LHCN-M2 (cell line): ENCODE data around the gene SYNJ1. TPM values are rescaled to one million over a fixed set of nuclear protein-coding genes. Genes with fewer than 3 reads are reported as not detected.
"Not testable (repeated sequence)": the region's sequence is repeated elsewhere in the genome, so short reads cannot be mapped to it uniquely, and the experiment has no call there.

ENCODE experiments used
- DNase-seq: peaks from one replicate; pipeline ENCODE4 v3.0.0-alpha.2; 2012; ENCODE audit warnings: low read depth
- total RNA-seq: library from RNA; depleted of rRNA; stranded (reverse); fragments of >200 nt; gene quantifications from 2 replicates; pipeline ENCODE4 v1.2.3, GENCODE V29; 2014

The SYNJ1 gene
- total RNA-seq, 1 experiment from 2014 or later, result 7.9 TPM

DNA sequence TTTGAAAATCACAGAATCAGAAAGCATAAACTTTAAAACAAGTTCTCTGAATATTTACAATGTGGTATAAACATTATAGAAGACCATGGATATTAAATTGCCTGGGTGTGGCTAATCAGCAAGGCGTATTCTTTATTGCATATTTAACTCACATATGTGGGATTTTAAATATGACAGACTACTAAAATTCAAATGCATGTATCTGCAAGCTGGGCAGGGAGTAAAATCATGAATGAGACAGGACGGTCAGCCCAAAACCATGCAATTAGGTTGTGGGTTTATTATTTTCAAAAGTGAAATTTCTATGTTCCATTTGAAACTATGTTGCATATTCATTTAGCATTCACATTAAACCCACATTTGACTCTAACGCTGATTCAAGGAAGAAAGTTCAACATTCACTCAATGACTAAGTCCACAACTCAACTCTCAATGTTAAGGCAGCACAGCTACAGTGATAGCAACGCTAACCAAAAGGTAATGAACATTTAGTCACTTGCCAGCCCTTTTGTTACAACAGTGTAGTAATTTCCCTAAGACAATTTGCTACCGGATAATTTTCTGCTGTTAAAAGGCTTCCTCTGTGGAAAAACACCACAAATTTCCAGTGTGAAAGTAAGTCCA is 6.3 kb upstream of the SYNJ1 start:
- no peak for DNase-seq

DNA sequence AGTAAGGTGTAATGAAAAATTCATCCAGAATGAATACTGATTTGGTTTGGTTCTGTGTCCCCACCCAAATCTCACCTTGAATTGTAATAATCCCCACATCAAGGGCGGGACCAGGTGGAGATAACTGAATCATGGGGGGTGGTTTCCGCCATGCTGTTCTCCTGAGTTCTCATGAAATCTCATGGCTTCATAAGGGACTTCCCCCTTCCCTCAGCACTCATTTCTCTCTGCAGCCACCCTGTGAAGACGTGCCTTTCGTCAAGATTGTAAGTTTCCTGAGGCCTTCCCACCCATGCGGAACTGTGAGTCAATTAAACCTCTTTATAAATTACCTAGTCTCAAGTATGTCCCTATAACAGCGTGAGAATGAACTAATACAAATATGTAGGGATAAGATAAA is 5.5 kb upstream of the SYNJ1 start:
- no peak for DNase-seq

DNA sequence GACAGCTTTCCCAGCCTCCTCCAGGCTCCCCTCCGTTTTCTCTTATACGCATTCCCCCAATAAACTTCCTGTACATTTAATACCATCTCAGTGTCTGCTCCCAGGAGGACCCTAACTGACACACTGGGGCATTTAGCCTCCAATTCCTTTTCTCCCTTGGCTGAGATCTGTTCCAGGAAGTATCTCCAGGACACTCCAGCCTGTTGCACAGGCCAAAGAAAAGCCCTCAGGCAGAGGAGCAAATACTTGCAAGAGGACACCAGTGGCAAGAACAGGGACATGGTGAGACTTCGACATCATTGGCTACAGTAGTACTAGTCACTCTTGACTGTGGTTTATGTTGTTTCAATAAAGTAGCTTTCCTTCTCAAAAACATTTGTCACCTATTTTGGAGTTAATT is 4.7 kb upstream of the SYNJ1 start:
- no peak for DNase-seq

DNA sequence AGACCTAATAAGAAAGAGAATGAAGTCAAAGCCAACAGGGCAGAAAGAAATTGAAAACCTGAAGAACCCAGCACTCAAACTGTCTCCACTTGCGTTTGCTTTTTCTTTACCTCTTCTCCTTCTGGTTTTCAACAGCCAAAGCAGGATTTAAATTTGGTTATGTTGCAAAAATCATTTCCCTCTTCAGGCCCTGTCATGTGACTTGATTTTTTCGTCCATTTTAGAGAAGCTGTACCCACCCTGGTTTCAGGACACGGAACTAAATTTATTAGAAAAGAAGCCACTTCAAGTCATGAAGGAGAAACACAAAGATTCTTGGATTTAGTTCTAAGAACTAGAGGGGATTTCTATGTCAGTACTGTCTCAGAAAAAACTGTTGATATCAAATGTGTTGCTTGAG is 1.0 kb upstream of the SYNJ1 start:
- DNase-seq, result no peak

DNA sequence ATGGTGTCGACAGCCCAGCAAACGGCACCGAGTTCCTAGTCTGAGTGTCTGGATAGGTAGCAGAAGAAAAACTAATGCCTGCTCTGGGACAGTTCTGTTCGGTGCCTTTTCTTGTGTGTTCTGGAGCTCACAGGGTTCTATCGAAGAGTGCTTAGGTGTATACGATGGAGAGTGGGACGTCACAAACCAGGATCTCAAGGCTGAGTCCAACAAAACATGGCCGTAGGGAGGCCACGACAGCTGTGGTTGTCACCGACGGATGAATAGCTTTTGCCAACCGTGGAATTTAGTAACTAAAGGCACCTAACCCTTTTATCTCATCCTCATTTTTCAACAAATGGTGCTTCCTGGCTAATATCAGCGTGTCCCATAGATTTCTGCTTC is 635 bp upstream of the SYNJ1 start:
- no peak for DNase-seq

DNA sequence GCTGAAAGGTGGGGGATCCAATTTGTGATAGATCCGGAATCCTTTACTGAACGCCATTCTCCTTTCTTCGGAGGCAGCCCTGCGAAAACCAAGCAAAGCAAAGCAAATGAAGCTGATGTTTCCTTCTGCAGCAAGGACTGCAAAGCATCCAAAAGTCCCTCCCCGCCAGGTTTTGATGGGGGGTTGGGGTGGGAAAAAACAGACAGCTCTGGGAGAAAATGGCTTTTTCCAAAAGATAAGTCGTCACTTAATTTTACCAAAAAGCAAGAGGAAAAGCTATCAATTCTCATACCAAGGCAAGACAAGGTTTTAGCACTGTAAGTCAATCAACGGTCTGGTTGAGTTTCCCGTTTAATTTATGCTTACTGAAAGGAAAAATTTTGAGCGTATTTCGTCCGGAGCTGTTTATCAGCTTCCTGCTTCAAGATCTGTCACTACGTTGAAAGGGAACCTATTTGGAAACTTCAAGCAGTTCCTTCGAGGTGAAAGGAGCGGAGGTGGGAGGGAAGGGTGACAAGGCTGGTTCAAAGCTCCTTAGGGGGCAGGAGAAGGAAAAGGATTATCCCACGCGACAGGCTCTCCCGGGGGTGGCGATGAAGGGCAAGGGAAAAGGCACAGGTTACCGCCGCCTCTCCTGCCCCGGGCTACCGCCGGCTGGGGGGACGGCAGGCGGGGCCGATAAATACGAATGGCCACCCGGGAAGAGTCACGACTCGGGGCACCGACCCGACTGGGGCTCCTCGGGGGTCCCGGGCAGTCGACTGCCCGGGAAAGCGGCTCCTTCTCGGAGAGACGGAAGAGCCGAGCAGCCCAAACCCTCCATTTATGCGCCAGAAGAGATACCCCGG is 750 bp downstream of the SYNJ1 start:
- DNase-seq, result peak; percentile 31

DNA sequence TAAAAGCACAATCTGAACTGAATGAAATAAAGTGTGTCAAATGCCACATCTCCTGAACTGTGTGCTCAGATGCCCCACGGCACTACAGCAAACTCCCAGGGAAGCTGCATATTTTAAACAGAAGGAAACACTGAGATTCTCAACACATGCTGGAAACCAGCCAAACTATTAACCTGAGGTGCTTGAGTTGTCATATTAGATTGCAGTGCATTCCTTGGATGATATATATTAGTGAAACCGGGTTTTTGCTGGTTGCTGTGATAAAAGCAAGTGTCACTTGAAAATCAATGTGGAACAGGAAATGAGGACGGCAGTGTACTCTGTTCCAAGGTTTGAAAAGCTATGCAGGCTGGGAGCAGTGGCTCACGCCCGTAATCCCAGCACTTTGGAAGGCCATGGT is 8.7 kb downstream of the SYNJ1 start:
- DNase-seq, result no peak

DNA sequence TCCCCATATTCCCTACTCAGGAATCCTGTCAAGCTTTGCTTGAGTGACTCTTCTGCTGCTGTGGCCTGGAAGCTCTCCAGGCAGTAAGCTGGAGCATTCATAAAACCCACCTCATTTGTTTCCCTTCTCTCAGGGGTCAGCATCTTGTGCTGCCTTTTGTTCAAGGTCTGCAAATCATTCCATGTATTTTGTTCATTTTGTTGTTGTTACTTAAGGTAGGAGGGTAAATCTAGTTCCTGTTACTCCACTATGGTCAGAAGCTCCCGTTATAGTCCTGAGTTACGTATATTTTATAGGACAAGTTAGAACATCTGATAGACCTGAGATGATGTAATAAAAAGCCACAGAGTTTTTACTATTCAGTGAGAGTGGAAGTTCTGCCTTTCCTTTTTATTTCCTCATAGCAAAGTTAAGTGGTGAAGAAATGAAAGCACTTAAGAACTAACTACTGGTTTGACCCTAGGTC is 9.9 kb downstream of the SYNJ1 start:
- DNase-seq, result no peak

DNA sequence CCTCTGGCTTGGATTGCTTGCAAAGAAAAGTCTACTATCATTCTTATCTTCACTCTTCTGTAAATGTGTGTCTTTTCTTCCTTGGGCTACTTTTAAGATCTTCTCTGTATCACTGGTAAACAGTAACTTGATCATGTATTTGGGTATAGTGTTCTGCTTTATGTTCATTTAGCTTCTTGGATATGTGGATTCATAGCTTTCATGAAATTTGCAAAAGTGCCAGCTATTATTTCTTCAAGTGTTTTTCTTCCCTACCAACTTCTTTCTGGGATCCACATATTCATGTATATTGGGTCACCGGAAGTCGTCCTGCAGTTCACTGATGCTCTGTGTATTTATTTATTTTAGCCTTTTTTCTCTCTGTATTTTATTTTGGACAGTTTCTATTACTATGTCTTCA is 11.3 kb downstream of the SYNJ1 start:
- no peak for DNase-seq

DNA sequence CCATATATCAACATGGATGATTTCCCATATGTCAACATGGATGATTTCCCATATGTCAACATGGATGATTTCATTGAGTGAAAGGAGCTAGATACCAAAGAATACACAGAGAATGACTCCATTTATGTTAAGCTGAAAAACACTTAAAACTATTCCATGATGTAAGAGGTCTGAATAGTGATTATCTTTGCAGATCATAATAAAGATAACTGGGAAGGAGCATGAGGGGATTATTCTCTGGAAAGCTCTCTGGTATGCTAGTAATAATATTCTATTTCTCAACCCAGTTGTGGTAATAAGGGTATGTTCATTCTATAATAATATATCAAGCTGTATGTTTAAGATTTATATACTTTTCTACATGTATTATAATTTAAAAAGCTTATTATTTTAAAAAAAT is 14.1 kb downstream of the SYNJ1 start:
- DNase-seq, result no peak

DNA sequence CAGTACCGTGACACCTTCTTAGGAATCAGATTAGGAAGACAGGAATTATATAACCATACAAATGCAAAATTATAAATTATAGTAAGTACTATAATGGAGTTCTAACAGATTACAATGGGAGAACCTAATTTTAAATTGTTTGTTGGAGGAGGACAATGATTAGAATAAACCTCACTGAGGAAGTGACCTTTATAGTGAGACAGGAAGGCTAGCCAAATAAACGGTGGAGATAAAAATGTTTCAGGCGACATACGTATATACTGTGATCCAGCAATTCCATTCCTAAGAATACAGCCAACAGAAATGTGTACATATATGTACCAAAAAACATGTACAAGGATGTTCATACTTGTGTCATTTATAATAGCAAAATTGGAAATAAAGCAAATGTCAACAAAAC is 15.2 kb downstream of the SYNJ1 start:
- DNase-seq, result no peak

DNA sequence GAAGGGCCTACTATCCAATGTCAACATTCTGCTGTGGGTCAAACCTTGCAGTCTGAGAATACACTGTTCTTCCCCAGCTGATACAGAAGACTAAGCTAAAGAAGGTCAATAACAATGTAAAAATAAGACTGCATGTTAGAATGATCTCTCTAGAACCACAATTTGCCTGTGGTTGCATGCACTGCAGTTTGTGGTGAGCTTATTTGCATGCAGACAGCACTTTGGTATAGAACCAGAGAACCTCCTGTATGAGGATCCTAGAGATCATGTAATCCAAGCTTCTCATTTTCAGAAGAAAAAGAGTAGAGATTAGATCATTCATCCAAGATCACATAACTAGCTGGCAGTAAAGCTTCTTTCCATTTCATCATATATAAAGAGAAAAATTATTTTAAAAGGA is 15.8 kb downstream of the SYNJ1 start:
- DNase-seq, result no peak

DNA sequence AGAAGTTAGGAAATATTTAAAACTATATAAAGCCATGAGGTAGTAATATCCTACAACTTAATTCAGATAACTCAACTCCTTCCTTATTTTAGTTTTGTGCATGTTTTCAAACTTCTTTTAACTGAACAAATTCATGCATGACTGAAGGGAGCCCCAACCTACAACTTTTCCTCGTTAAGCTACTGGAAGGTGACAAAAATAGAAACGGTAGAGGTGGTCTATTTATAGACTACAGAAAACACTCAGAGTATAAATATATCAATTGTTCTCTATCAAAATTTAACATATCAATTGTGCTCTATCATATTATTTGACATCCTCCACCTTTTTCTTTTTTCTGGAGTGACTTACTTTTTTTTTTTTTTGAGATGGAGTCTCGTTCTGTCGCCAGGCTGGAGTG is 16.8 kb downstream of the SYNJ1 start:
- DNase-seq, result no peak

DNA sequence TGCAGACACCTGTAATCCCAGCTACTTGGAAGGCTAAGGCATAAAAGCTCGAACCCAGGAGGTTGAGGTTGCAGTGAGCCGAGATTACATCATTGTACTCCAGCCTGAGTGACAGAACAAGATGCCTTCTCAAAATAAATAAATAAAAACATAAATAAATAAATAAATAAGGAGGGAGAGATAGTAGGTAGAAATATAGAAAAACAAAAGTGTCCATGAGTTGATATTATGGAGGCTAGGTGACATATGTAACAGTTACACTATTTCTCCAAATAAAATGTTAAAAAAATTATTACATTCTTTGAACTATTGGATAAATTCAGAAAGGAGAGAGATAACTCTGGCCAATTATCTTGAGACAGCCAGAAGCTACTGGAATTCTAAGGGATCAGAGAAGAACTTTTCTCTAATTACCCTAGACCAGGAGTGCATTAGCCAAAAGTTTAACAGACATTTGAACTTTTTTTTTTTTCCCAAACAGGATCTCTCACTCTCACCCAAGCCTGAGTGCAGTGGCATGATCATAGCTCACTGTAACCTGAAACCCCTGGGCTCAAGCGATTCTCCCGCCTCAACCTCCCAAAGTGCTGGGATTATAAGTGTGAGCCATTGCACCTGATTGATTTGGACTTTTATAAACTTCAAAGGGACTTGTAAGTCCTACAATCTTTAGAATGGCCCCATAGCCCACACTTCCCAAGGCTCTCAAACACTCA is 17.6 kb downstream of the SYNJ1 start:
- no peak for DNase-seq

DNA sequence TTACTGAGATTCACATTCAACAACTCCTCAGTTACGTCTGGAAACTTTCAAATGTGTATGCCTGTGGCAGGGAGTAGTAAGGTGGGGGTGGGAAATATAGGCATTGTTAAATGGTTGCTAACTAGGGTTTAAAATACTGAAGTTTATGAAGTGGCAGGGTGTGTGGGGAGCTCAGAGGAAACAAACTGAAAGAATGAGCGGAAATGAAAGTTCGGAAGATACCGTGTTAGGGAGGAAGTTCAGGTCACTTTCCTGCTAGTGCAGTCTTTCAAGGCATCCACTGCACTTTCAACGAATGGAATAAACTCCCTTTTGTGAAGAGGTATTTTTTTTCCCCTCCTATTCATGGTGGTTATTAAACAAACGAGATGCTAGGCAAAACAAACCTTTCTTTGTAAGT is 19.7 kb downstream of the SYNJ1 start:
- DNase-seq, result no peak

DNA sequence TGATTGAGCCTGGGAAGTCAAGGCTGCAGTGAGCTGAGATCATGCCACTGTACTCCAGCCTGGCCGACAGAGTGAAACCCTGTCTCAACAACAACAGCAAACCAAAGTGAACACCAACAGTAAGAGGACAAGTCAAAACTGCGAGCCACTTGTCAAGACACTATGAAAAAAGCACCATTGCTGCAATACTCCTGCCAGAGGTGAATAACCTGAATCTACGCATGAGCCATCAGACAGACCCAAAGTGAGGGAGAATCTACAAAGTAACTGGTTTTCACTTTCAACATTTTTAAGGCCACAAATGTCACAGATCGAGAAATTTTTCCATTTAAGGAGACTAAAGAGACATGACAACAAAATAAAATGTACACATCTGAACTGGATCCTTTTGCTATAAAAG is 21.9 kb downstream of the SYNJ1 start:
- no peak for DNase-seq

DNA sequence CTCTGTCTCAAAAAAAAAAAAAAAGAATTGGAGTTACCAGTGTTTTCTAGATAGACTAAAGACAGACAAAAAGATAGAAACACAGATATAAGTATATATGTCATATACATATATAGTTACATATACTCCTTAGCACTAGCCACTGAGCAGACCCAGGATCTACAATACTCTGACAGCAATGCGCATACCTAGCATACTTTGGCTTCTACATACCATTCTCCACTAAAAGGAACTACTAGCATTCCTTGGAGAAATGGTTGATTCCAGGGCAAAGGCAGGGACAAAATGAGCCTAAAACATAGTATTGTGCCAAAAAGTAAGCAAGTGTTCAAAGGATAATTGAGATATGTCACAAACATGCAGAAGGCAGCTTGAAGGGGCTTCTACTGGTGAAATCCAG is 22.7 kb downstream of the SYNJ1 start:
- DNase-seq, result no peak

DNA sequence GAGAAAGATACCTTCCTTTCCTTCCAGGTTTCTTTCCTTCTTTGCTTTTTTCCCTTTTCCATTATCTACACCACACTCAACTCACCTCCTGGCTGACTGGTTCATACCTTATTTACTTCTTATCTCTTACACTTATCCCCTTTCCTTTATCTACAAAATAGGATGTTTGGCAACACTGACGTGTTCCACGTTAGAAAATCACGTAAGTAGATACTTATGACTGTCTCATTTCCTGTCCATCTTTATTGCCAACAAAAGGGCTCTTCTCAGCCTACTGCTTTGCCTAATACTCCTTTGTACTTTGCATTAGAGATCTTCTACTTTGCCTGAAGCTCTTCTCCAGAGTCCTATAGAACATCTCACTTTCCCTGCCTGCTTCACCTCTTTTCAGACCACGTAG is 25.1 kb downstream of the SYNJ1 start:
- DNase-seq, result peak; percentile 7

DNA sequence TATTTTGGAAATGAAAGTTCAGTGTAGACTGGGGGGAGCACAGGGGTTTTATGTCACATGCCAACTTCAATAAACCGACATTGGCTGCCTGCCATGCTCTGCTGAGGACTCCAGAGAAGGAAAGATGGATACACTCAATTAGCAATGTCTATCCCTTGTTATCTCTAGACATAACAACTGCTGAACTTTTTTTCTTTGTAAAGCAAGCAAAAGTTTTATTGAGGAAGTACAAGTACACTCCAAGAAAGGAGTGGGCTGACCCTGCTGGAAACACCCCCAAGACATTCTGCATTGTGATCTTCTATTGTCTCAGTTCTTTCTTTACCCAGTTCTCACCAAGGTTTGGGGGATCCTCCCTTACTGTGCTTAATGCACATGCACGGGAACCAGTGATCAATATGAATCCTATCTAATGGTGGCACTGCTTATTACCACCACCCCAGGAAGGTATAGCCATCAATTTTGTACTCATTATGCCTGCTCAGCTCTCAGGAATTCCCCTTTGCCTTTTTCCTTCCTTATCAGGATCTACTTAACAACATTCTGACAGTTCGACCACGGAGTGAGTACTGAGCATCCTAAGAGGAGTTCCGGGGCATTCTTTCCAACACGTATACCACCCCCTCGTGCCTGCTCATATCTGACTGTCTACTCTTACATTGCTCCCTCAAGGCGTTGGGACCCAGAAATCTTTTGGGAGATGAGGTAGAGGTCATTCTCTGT is 28.7 kb downstream of the SYNJ1 start:
- DNase-seq, result no peak

DNA sequence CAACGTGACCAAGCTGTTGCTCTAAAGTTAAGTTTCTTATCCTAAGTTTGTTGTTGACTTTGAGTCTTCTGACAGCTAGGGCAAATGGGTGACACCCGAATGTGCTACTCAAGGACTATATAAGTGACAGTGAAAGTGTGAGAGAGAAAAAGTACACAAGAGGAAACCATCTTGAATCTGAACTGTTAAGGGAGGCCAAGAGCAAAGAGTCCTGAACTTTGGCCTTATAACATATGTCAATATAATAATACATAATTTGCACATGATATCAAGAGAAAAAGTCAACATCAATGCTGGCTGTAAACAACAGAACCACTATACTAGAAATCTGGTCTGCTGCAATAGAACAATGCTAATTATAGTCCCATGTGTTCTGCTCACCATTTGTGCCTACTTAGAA is 29.5 kb downstream of the SYNJ1 start:
- no peak for DNase-seq

DNA sequence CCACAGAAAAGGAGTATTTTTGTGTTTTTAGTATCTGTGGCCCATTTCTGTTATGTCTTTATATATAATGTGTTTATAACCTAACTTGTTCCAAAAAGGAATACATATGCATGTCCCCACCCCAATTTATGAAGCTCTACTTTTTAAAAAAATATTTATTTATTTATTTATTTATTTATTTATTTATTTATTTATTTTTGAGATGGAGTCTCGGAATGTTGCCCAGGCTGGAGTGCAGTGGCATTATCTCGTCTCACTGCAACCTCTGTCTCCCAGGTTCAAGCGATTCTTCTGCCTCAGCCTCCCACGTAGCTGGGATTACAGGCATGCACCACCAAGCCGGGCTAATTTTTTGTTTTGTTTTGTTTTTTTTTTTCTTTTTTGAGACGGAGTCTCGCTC is 32.3 kb downstream of the SYNJ1 start:
- not testable (repeated sequence) for DNase-seq

DNA sequence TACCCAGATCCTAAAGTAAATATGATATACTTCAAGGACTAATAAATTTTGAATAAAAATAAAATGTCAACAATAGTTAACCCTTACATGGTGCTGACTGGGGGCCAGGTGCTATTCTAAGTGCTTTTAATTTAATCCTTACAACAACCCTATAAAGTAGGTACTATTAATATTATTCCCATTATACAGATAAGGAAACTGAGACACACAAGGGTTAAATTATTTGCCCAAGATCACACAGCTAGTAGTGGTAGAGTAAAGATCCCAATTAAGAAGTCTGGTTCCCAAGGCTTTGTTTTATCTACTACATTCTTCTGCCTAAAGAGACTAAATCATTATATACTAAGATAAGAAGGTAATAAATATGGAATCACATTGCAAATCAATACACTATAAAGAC is 34.2 kb downstream of the SYNJ1 start:
- no peak for DNase-seq
